ENCODE measurements around the gene TRIM65. TPM values are rescaled to one million over a fixed set of nuclear protein-coding genes. Genes with fewer than 3 reads are reported as not detected.
"Not testable (repeated sequence)": the region's sequence is repeated elsewhere in the genome, so short reads cannot be mapped to it uniquely, and the experiment has no call there.

Gene TRIM65
- total RNA-seq, 1 donor from 2014 or later, result 15.4 TPM

DNA sequence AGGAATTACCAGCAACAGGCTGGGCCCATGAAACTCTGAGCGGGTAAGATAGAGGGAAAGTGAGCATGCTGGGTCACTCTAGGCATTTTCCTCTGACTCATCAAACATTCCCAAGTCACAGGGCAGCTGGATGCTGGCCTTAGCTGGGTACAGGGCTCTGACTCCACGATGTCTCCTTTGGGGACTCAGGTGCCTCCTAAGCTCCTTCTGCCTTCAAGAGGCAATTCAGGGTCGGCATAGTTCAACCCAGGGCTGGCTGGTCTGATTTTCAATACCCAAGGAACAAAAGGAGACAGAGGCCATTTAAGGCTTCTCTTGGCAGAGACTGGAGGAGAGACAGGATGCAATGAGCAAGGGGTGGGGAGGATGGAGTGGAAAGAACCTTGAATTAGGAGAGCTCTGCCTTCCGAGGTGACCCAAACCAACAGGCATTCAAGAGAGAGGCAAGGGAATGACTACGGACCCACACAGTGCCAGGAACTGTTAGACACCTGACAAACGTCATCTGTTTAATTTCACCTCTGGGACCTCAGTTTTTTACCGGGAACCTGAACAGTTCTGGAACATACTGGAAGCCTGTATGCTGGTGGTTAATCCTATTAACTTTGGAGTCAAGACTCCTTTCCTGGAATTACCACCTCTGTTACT is 42.5 kb downstream of the TRIM65 start:
- no peak overlapping the region for H3K27ac Mint-ChIP-seq (ENCODE audit: unreplicated experiment)
- peak overlapping the region; percentile 82 for H3K9ac ChIP-seq (ENCODE audit: low read length)
- no peaks in the 10 kb centered on the region for H4K20me1 ChIP-seq (ENCODE audit: insufficient read depth, low read length)
- no peaks in the 10 kb centered on the region for H3K9me3 ChIP-seq (ENCODE audit: insufficient read depth, low read depth, low read length)
- H3K27me3 ChIP-seq (ENCODE audit: insufficient read depth, low read length), result no peaks in the 10 kb centered on the region
- H3K36me3 ChIP-seq (ENCODE audit: insufficient read depth, low read length), result peaks cover 6% of the 10 kb centered on the region
- TF ChIP-seq, protein P1, sequence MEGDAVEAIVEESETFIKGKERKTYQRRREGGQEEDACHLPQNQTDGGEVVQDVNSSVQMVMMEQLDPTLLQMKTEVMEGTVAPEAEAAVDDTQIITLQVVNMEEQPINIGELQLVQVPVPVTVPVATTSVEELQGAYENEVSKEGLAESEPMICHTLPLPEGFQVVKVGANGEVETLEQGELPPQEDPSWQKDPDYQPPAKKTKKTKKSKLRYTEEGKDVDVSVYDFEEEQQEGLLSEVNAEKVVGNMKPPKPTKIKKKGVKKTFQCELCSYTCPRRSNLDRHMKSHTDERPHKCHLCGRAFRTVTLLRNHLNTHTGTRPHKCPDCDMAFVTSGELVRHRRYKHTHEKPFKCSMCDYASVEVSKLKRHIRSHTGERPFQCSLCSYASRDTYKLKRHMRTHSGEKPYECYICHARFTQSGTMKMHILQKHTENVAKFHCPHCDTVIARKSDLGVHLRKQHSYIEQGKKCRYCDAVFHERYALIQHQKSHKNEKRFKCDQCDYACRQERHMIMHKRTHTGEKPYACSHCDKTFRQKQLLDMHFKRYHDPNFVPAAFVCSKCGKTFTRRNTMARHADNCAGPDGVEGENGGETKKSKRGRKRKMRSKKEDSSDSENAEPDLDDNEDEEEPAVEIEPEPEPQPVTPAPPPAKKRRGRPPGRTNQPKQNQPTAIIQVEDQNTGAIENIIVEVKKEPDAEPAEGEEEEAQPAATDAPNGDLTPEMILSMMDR (IDR thresholded peaks at IDR 0.05; ENCODE audit: insufficient read depth, low read depth, low read length), result no peak
- TF ChIP-seq EZH2 (IDR thresholded peaks at IDR 0.05; ENCODE audit: insufficient read depth, low read length), result no peak
- H3K4me1 ChIP-seq (ENCODE audit: insufficient read depth, low read length), result peaks cover 37% of the 10 kb centered on the region
- peak overlapping the region; percentile 86 for H3K27ac ChIP-seq (ENCODE audit: low read depth, low read length)
- FAIRE-seq, result no peak
- H3K36me3 Mint-ChIP-seq (ENCODE audit: low read depth, unreplicated experiment), result peaks cover 13% of the 10 kb centered on the region
- H3K4me2 ChIP-seq (ENCODE audit: low read length), result peak overlapping the region; percentile 94
- H2AFZ ChIP-seq (ENCODE audit: low read depth, low read length), result no peak overlapping the region
- DNase-seq (ENCODE audit: low read depth), result peak; percentile 58
- H3K4me3 ChIP-seq (ENCODE audit: insufficient read depth, low read depth, low read length), result peak overlapping the region; percentile 89
- H3K9me3 Mint-ChIP-seq (ENCODE audit: unreplicated experiment), result no peaks in the 10 kb centered on the region
- no peak overlapping the region for H3K4me3 Mint-ChIP-seq (ENCODE audit: unreplicated experiment)
- peaks cover 8% of the 10 kb centered on the region for H3K4me1 Mint-ChIP-seq (ENCODE audit: low read depth, unreplicated experiment)
- H3K27me3 Mint-ChIP-seq (ENCODE audit: low read depth, unreplicated experiment), result no peaks in the 10 kb centered on the region
- H3K79me2 ChIP-seq (ENCODE audit: insufficient read depth, low read length), result peaks cover 7% of the 10 kb centered on the region

- H3K36me3 Mint-ChIP-seq (ENCODE audit: low read depth, unreplicated experiment), result peaks cover 17% of the 10 kb centered on the region
- peak overlapping the region; percentile 78 for H3K27ac Mint-ChIP-seq (ENCODE audit: unreplicated experiment)
Observed at GRCh38 chr17:75853433-75853832, 43.3 kb downstream of the TRIM65 start.

DNA sequence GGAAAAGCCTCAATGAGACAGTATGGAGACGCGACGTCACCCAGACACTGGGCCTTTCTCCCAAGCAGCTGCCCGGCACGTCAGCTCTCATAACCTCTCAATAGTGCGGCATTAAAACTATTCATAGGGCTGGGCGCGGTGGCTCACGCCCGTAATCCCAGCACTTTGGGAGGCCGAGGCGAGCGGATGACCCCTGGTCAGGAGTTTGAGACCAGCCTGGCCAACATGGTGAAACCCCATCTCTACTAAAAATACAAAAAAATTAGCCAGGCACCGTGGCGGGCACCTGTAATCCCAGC is 45.1 kb downstream of the TRIM65 start:
- H3K4me1 Mint-ChIP-seq (ENCODE audit: low read depth, unreplicated experiment); H3K36me3 ChIP-seq (ENCODE audit: insufficient read depth, low read length); H3K9me3 Mint-ChIP-seq (ENCODE audit: unreplicated experiment); H2AFZ ChIP-seq (ENCODE audit: low read depth, low read length); H4K20me1 ChIP-seq (ENCODE audit: insufficient read depth, low read length); H3K27ac Mint-ChIP-seq (ENCODE audit: unreplicated experiment); H3K9me3 ChIP-seq (ENCODE audit: insufficient read depth, low read depth, low read length); H3K4me3 Mint-ChIP-seq (ENCODE audit: unreplicated experiment); H3K79me2 ChIP-seq (ENCODE audit: insufficient read depth, low read length); H3K27me3 Mint-ChIP-seq (ENCODE audit: low read depth, unreplicated experiment); H3K4me2 ChIP-seq (ENCODE audit: low read length); H3K27me3 ChIP-seq (ENCODE audit: insufficient read depth, low read length); FAIRE-seq; H3K4me3 ChIP-seq (ENCODE audit: insufficient read depth, low read depth, low read length): not testable (repeated sequence)
- H3K9ac ChIP-seq (ENCODE audit: low read length), result peak overlapping the region; percentile 54
- H3K27ac ChIP-seq (ENCODE audit: low read depth, low read length), result peak overlapping the region; percentile 67
- H3K36me3 Mint-ChIP-seq (ENCODE audit: low read depth, unreplicated experiment), result peaks cover 21% of the 10 kb centered on the region
- peaks cover 37% of the 10 kb centered on the region for H3K4me1 ChIP-seq (ENCODE audit: insufficient read depth, low read length)
- DNase-seq (ENCODE audit: low read depth), result peak; percentile 40

More at GRCh38 chr17:75853433-75853832, 43.3 kb downstream of the TRIM65 start:
- Mint-ChIP-seq H3K9me3 (ENCODE audit: unreplicated experiment) (no peaks in the 10 kb centered on the region), H3K4me1 (ENCODE audit: low read depth, unreplicated experiment) (peaks cover 8% of the 10 kb centered on the region), H3K27me3 (ENCODE audit: low read depth, unreplicated experiment) (no peaks in the 10 kb centered on the region), H3K4me3 (ENCODE audit: unreplicated experiment) (no peak overlapping the region)
- Histone ChIP-seq H2AFZ (ENCODE audit: low read depth, low read length) (no peak overlapping the region), H3K27me3 (ENCODE audit: insufficient read depth, low read length) (no peaks in the 10 kb centered on the region), H3K4me1 (ENCODE audit: insufficient read depth, low read length) (peaks cover 37% of the 10 kb centered on the region), H3K36me3 (ENCODE audit: insufficient read depth, low read length) (peaks cover 7% of the 10 kb centered on the region), H3K79me2 (ENCODE audit: insufficient read depth, low read length) (peaks cover 7% of the 10 kb centered on the region), H3K9ac (ENCODE audit: low read length) (peak overlapping the region; percentile 82), H3K4me2 (ENCODE audit: low read length) (peak overlapping the region; percentile 94), H3K9me3 (ENCODE audit: insufficient read depth, low read depth, low read length) (no peaks in the 10 kb centered on the region), H3K4me3 (ENCODE audit: insufficient read depth, low read depth, low read length) (no peak overlapping the region), H4K20me1 (ENCODE audit: insufficient read depth, low read length) (peaks cover under 1% of the 10 kb centered on the region), H3K27ac (ENCODE audit: low read depth, low read length) (peak overlapping the region; percentile 86)
- DNase-seq (ENCODE audit: low read depth) (peak; percentile 57), FAIRE-seq (no peak)
- TF ChIP-seq, protein P1 (IDR thresholded peaks at IDR 0.05; ENCODE audit: insufficient read depth, low read depth, low read length), result no peak
- TF ChIP-seq EZH2 (IDR thresholded peaks at IDR 0.05; ENCODE audit: insufficient read depth, low read length), result no peak

All from astrocyte (in vitro differentiated cells and primary cell).